GM21528 (cell line): ENCODE data around the gene HTT-AS.
"Not testable (repeated sequence)": the region's sequence is repeated elsewhere in the genome, so short reads cannot be mapped to it uniquely, and the experiment has no call there.

Source experiments
- ATAC-seq: cut with Tn5 transposase; IDR thresholded peaks from one replicate; pipeline ENCODE4 v1.9.1; 2021; ENCODE audit warnings: mild to moderate bottlenecking, moderate library complexity; ENCODE audit not compliant: unreplicated experiment, low FRiP score

HTT-AS gene

DNA sequence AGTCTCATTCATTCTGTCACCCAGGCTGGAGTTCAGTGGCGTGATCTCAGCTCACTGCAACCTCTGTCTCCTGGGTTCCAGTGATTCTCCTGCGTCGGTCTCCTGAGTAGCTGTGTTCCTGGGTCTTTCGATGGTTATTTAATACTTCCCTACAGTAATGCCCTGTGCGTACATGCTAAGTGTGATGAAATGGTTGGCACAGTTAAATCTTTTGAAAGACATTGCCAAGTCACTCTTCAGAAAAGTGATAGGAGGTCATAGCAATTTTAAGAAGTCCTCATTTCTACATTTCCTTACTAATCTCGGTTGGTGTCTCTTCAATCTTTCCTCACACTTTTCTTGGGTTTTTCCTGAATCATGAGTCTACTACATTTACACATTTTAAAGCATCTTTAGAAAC lies 14.4 kb downstream of the HTT-AS start:
- ATAC-seq = no peak

DNA sequence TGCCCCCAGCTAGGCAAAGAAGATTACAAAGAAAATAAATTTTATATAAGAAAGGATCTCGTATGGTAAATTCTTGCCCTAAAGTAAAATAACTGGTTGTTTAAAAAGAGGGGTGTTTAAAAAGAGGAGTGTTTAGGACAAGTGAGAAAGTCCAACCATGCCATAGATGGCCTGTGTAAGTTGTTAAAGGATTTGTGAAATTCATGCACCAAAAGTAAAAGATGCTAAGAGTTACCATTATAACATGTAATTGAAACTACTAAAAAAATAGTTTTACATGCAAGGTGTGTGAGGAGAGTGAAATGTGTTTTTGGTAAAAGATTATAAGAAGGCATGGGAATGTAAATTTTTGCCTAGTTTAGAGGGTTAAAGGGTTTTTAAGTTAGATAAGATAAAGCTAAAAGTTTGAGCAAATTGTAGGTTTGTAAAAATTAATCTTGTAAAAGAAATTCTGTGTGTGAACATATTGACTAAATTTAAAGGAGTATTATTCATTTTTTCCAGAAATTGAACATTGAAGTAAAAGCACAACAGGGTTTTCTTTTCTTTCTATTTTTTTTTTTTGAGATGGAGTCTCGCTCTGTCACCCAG lies 20.1 kb downstream of the HTT-AS start:
- ATAC-seq = no peak

DNA sequence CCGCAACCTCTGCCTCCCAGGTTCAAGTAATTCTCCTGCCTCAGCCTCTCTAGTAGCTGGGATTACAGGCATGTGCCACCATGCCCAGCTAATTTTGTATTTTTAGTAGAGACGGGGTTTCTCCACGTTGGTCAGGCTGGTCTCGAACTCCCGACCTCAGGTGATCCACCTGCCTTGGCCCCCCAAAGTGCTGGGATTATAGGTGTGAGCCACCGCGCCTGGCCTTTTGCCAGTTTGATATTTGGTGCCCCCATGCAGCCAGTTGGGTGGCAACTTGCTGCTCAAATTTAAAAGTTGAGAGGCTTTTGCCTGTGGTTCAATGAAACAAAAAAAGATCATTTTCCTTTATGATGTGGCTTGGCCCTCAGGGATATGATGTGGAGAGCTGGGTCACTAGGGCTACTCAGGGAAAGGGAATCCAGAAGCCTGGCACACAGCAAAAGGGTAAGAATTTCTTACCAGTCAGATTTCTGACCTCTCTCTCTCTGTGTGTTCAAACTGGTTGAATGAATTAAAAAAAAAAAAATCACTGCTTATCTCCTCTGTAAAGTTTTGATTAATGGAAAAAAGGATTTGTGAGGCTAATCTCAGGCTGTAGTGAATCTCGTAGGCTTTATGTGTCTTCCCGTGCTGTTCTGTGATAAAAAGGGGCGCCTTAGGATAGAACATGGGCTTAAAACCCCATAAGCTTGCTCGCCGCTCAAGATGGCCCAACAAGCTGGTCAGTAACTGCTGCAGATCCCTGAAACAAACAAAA lies 23.0 kb downstream of the HTT-AS start:
- not testable (repeated sequence) for ATAC-seq

DNA sequence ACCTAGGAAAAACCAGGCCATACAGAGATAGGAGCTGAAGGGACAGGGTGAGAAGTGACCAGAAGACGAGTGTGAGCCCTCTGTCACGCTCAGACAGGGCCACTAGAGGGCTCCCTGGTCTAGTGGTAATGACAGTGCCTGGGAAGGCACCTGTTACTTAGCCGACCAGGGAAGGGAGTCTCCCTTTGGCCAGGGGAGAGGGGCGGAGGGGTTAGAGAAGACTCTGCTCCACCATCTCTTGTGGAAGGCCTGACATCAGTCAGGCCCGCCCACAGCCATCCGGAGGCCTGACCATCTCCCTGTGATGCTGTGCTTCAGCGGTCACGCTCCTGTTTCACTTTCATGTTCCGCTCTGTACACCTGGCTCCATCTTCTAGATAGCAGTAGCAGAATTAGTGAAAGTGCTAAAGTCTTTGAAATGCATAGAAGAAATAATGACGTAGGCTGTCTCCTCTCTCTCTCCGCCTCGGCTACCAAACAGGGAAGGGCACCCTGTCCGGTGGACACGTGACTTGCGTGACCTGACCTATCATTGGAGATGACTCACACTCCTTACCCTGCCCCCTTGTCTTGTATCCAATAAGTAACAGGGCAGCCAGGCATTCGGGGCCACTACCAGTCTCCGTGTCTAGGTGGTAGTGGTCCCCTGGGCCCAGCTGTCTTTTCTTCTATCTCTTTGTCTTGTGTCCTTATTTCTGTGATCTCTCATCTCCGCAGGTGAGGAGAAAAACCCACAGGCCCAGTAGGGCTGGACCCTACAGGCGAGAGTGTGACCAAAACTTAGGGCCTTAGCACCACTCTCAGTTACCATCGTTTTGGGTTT lies 26.7 kb downstream of the HTT-AS start:
- peak; percentile 86 for ATAC-seq

DNA sequence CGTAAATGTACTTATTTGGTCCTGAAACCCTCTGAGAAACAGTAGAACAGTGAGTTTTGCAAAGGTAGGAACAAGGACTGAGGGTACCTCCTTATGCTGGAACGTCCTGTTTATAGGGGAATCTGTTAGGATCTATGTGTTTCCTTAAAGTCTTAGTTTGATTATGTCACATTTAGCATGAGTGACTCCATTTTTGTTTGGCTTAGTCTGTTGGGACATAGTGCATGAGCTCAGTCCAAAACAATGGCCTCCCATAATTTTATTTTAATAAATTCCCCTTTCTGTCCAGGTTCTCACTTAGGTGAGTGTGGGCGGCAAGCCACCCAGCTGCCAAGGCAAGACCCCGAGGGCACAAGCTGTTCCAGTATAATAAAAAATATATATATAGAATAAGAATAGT lies 27.7 kb downstream of the HTT-AS start:
- no peak for ATAC-seq

DNA sequence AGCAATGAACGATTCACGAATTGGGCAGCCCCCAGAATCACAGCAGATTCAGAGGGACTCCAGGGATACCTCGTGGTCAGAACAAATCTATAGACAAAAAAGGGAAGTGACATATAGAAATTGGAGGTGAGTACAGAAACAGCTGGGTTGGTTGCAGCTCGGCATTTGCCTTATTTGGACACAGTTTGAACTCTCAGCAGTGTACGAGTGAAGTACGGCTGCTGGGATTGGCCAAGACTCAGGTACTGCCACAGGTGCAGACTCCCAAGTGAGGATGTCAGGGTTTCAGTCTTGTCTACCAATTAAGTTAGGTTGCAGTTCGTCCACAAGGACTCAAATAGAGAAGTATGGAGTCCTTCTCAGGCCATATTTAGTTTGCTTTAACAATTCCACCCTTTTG lies 28.2 kb downstream of the HTT-AS start:
- no peak for ATAC-seq

DNA sequence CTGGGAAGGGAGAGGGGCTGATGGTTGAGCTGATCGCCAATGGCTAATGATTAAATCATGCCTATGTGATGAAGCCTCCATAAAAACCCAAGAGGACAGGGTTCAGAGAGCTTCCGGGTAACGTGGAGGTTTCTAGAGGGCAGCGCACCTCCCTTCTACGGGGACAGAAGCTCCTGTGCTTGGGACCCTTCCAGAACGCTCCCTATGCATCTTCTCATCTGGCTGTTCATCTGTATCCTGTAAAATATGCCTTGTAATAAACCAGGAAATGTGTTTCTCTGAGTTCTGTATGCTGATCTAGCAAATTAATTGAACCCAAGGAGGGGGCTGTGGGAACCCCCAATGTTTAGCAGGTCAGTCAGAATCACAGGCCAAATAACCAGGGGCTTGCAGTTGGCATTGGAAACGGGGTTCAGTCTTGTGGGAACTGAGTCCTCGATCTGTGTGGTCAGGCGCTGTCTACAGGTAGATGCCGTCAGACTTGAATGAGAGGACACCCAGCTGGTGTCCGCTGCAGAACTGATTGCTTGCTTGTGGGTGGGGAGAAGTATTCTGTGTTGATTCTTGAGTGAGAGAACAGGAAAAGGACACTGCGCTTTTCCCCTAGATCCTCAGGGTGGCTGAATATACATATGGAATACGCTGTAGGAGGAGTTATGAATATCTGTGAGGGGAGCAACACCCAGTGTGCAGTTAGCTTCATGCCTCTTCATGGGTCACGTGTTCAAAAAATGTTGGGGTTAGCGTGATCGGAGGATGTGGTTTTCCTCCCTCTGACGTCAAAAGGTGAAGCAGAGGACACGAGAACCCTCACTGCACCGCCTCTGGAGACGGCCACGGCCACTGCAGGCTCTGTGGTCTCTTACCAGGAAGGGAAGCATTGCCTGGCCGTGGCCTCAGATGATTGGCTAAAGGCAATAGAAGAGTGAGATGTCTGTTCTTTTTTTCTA lies 29.2 kb downstream of the HTT-AS start:
- ATAC-seq = no peak

DNA sequence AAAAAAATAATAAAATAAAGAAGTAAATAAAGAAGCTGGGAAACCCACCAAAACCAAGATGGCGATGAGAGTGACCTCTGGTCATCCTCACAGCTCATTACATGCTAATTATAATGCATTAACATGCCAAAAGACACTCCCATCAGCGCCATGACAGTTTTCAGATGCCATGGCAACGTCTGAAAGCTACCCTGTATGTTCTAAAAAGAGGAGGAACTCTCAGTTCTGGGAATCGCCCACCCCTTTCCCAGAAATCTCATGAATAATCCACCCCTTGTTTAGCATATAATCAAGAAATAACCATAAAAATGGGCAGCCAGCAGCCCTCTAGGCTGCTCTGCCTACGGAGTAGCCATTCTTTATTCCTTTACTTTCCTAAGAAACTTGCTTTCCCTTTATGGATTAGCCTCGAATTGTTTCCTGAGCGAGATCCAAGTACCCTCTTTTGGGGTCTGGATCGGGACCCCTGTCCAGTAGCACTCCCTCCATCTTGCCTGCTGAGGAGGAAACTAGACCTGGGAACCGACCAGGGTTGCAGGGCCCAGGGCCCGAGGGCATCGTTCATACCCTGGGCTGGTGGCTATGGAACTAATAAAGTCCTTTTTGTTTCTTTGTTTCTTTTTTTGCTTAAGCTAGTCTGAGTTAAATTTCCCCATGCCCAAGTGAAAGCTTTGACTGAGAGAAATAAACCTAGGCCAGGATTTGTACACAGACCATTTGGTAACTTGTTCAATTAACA lies 30.9 kb downstream of the HTT-AS start:
- no peak for ATAC-seq

DNA sequence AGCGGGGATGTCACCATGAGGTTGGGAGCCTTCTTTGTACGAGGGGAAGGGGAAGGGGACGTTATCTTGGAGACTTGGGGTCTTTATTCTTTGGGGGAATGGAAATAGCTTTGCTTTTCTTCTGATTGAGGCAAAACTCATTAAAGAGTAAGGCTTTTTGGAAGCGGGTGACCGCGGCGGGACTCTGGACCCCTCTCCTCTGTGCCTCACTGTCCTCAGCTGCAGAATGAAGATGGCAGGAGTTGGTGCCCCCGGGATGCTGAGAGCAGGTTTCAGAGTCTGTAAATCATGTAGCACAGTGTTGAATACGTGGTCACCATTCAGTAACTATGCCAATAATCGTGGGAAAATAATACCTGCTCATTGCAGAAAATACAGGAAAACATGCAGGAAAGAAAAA lies 32.1 kb downstream of the HTT-AS start:
- no peak for ATAC-seq

DNA sequence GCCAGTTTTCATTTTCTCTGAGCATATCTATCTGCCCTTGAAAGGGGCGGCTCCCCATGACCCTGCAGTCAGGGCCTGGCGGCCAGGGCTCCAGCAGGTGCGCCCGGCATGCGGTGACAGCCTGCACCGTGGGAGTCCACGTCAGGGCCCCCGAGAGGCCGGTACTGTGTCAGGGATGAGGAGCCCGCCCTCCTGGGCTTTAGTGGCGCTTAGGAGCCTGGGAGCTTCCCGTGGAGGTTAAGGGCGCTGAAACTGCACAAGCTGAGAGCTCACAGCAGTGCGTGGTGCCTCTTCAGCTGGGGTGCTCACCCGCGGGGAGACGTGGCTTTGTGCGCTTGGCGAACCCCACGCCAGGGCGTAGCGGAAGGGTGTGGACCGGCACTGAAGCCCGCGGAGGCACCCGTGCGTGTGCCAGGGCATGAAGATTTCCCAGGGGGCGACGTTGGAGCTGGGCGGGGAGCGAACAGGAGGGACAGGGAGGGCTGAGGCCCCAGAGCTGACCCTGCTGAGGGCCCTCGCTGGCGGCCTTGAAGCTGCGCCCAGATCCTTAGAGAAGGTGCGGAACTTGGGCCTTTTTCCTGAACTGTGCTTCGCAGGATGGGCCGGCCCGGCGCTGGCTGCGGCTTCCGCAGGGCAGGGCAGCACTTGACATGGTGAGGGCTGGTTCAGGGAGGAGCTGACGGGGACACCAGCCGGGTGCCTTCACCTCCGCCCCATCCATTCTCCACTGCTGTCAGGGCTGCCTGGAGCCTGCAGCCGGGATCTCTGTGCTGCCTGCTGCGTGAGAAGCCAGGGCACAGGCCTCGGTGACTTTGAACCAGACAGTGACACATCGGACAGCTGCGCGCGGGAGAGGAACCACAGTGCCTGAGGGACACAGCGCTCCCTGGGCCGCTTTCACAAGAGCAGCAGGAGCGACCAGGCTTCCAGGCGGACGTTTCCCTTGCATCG lies 32.9 kb downstream of the HTT-AS start:
- no peak for ATAC-seq

DNA sequence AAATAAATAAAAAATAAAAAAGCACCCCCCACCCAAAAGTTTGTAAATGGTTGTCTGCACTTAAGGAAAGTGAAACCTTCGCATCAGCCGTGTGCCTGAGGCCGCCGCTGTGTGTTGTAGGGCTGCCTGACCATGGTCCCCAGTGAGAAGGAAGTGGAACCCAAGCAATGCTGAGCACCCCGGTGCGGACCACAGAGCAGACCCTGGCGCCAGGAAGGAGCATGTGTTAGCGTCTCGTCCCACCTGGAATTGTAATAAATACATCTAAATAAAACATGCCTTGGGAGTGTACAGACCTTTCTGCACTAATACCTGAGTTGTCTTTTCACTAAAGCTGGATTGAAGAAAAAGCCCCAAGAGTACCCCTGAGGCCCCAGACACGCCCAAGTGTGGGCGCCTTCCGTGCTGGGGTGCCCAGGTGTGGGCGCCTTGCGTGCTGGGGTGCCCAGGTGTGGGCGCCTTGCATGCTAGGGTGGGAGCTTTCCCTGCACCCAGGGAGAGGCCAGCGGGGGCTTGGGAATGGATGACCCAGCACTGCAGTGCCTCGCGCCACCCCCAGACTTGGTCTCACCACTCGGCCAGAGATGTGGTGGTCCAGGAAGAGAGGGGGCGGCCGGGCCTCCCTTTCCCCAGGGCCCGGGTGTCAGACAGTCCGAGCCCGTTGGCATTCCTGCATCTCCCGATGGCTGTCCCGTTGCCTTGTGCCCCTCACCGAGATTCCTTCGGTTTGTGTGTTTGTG lies 33.7 kb downstream of the HTT-AS start:
- no peak for ATAC-seq

DNA sequence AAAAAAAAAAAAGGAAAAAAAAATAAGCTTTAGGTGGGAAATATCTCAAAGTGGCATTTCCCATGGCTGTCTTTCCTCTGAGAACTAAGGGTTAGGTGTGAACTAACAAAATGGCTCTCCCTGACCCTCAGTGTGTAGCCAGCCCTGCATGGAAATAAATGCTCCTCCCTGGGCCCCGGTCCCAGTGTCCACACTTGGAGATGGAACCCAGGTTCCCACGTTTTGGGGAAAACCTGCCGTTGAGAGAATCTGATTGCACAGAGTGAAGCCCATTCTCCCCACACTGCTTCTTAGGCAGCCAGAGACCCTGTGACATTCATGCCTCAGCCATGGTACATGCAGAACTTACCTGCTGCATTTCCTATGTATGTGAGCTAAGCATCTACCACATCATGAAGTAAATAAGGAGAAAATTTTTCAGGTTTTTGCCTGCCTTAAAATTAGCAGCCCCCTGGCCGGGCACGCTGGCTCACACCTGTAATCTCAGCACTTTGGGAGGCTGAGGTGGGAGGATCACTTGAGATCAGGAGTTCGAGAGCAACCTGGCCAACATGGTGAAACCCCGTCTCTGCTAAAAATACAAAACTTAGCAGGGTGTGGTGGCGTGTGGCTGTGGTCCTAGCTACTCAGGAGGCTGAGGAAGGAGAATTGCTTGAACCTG lies 34.5 kb downstream of the HTT-AS start:
- no peak for ATAC-seq

DNA sequence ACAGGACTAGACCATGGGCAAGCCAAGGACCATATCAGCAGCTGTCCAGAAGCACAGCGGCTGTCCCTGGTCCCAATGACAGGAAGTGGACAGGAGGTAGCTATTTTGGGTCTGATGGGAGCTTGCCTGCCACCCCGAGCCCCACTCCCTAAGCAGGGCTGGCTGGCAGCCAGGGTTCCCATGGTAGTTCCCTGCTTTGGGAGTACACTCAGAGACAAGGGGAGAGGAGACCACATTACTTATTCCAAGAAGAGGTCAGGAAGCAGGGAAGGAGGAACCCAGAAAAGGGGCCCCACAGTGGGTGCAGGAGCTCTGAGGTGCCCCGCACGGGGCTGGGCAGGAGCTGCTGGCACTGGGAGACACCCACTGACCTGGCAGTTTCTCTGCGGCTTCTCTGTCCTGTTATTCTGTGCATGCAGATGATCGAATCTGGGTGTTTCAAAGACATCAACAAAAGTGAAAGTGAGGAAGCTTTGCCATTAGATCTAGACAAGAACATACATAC lies 36.3 kb downstream of the HTT-AS start:
- ATAC-seq = no peak

DNA sequence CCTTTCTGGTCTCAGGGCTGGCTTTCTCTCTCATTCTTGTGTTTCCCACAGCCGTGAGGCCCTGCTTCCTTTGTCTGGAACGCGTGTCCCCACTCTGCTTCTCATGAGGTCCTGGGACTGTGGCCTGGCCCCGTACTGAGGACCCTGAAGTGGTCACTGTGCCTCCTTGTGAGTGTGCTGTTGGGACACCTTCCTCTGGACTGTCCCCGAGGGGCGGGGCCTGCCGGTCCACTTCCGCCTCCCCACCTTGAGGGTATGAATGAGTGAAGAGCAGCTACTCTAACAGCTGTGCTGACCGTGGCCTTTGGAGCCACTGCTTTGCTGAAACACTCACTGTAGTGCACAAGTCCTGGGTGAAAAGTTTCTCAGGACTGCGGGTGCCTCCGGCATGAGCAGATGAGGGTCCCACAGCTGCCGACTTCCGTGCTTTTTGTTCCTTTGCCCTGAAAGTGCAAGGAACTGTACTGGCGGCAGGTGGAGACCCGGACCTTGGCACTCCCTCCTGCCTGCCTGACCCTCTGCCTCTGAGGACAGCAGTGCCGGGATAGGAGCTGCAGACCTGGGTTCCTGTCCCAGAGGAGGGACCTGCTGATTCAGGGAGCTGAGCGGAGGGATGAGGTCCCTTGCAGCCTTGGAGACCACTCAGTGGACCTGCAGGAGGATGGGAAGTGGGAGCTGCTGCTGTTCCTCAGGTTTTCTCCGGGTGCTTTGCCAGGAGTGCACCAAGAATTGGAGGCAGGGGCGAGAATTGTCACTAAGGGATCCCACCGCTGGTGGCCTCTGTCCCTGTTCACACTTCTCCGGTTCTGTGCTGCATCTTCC lies 38.0 kb downstream of the HTT-AS start:
- no peak for ATAC-seq

DNA sequence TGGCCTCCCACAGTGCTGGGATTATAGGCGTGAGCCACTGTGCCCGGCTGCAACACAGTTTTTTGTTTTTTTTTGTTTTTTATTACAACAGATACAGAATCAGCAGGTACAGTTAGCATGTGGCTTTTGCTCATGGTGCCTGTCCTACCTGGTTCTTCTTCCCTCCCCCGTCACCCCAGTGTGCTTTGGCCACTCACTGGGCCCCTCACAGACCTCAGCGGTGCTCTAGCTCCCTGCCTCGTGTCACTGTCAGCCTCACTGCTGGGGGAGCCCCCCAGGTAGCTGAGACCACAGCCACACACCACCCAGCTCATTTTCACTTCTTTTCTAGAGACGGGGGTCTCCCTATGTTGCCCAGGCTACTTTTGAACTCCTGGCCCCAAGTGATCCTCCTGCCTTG lies 38.7 kb downstream of the HTT-AS start:
- no peak for ATAC-seq

DNA sequence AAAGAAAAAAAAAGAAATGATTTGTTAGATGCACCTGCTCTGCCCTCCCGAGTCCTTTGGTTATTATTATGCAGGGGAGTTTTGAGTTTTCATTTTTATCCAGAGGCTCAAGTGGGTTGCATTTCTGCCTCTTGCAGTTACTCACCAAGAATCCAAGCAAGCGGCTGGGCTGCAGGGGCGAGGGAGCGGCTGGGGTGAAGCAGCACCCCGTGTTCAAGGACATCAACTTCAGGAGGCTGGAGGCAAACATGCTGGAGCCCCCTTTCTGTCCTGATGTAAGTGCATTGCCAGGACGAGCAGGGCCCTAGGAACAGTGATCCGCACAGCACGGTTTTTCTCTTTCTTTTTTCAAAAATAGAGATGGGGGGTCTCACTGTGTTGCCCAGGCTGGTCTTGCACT lies 39.1 kb downstream of the HTT-AS start:
- no peak for ATAC-seq
